ENCODE data around the gene YPEL4. TPM values are rescaled to one million over a fixed set of nuclear protein-coding genes. Genes with fewer than 3 reads are reported as not detected.

The YPEL4 gene
- total RNA-seq, 1 donor from 2014 or later, result 0.09 TPM

DNA sequence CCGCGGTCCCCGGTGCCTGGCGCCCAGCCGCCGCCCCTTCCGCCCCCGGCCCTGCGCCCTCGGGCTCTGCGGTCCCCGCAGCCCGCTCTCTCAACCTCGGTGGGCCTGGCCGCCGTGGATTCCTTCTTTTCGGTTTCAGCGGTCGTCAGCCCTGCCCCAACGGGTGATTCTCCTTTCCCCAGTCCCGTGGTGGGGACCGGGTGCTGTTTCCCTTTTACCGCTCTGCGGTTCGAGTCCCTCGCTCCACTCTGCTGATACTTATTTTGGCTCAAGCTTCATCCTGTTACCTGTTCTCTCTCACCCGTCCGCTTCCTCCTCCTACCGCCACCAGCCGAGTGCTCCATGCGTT lies 18.7 kb upstream of the YPEL4 start:
- Mint-ChIP-seq H3K27me3 (ENCODE audit: low read depth, unreplicated experiment) (no peaks in the 10 kb centered on the region), H3K4me1 (ENCODE audit: low read depth, unreplicated experiment) (peaks cover 16% of the 10 kb centered on the region), H3K36me3 (ENCODE audit: low read depth, unreplicated experiment) (peaks cover 7% of the 10 kb centered on the region), H3K4me3 (ENCODE audit: unreplicated experiment) (peak overlapping the region; percentile 97), H3K9me3 (ENCODE audit: unreplicated experiment) (no peaks in the 10 kb centered on the region), H3K27ac (ENCODE audit: unreplicated experiment) (peak overlapping the region; percentile 97)
- H3K9ac ChIP-seq (ENCODE audit: low read length), result peak overlapping the region; percentile 98
- peak overlapping the region; percentile 97 for H3K4me2 ChIP-seq (ENCODE audit: low read length)
- DNase-seq (ENCODE audit: low read depth), result no peak
- H3K4me3 ChIP-seq (ENCODE audit: insufficient read depth, low read depth, low read length), result peak overlapping the region; percentile 93
- peaks cover 10% of the 10 kb centered on the region for H3K4me1 ChIP-seq (ENCODE audit: insufficient read depth, low read length)
- peaks cover 41% of the 10 kb centered on the region for H4K20me1 ChIP-seq (ENCODE audit: insufficient read depth, low read length)
- peaks cover 15% of the 10 kb centered on the region for H3K36me3 ChIP-seq (ENCODE audit: insufficient read depth, low read length)
- H3K79me2 ChIP-seq (ENCODE audit: insufficient read depth, low read length), result peaks cover 54% of the 10 kb centered on the region
- TF ChIP-seq, protein P1, sequence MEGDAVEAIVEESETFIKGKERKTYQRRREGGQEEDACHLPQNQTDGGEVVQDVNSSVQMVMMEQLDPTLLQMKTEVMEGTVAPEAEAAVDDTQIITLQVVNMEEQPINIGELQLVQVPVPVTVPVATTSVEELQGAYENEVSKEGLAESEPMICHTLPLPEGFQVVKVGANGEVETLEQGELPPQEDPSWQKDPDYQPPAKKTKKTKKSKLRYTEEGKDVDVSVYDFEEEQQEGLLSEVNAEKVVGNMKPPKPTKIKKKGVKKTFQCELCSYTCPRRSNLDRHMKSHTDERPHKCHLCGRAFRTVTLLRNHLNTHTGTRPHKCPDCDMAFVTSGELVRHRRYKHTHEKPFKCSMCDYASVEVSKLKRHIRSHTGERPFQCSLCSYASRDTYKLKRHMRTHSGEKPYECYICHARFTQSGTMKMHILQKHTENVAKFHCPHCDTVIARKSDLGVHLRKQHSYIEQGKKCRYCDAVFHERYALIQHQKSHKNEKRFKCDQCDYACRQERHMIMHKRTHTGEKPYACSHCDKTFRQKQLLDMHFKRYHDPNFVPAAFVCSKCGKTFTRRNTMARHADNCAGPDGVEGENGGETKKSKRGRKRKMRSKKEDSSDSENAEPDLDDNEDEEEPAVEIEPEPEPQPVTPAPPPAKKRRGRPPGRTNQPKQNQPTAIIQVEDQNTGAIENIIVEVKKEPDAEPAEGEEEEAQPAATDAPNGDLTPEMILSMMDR (IDR thresholded peaks at IDR 0.05; ENCODE audit: insufficient read depth, low read depth, low read length), result no peak
- TF ChIP-seq EZH2 (IDR thresholded peaks at IDR 0.05; ENCODE audit: insufficient read depth, low read length), result no peak
- no peaks in the 10 kb centered on the region for H3K27me3 ChIP-seq (ENCODE audit: insufficient read depth, low read length)
- peak overlapping the region; percentile 93 for H2AFZ ChIP-seq (ENCODE audit: low read depth, low read length)
- no peaks in the 10 kb centered on the region for H3K9me3 ChIP-seq (ENCODE audit: insufficient read depth, low read depth, low read length)
- peak overlapping the region; percentile 100 for H3K27ac ChIP-seq (ENCODE audit: low read depth, low read length)
- no peak for FAIRE-seq

- peak within 1 kb of the TSS; percentile 93 for H3K4me3 ChIP-seq (ENCODE audit: insufficient read depth, low read depth, low read length)
- no peaks in the 10 kb centered on the region for H3K27me3 Mint-ChIP-seq (ENCODE audit: low read depth, unreplicated experiment)
- H3K27ac ChIP-seq (ENCODE audit: low read depth, low read length), result peak within 1 kb of the TSS; percentile 100
- H3K9me3 Mint-ChIP-seq (ENCODE audit: unreplicated experiment), result no peaks in the 10 kb centered on the region
- H2AFZ ChIP-seq (ENCODE audit: low read depth, low read length), result peak within 1 kb of the TSS; percentile 93
- H3K9me3 ChIP-seq (ENCODE audit: insufficient read depth, low read depth, low read length), result no peaks in the 10 kb centered on the region
- H3K27me3 ChIP-seq (ENCODE audit: insufficient read depth, low read length), result no peaks in the 10 kb centered on the region
- H4K20me1 ChIP-seq (ENCODE audit: insufficient read depth, low read length), result peaks cover 36% of the 10 kb centered on the region
- peak within 1 kb of the TSS; percentile 97 for H3K4me3 Mint-ChIP-seq (ENCODE audit: unreplicated experiment)
- TF ChIP-seq, protein P1 (IDR thresholded peaks at IDR 0.05; ENCODE audit: insufficient read depth, low read depth, low read length), result peak; percentile 16
- TF ChIP-seq EZH2 (IDR thresholded peaks at IDR 0.05; ENCODE audit: insufficient read depth, low read length), result no peak
- FAIRE-seq (no peak), DNase-seq (ENCODE audit: low read depth) (peak; percentile 99)
- peaks cover 10% of the 10 kb centered on the region for H3K4me1 ChIP-seq (ENCODE audit: insufficient read depth, low read length)
- peaks cover 10% of the 10 kb centered on the region for H3K36me3 ChIP-seq (ENCODE audit: insufficient read depth, low read length)
- H3K4me1 Mint-ChIP-seq (ENCODE audit: low read depth, unreplicated experiment), result peaks cover 15% of the 10 kb centered on the region
- peaks cover 49% of the 10 kb centered on the region for H3K79me2 ChIP-seq (ENCODE audit: insufficient read depth, low read length)
- H3K4me2 ChIP-seq (ENCODE audit: low read length), result peak within 1 kb of the TSS; percentile 97
- H3K36me3 Mint-ChIP-seq (ENCODE audit: low read depth, unreplicated experiment), result peaks cover 3% of the 10 kb centered on the region
- peak within 1 kb of the TSS; percentile 99 for H3K27ac Mint-ChIP-seq (ENCODE audit: unreplicated experiment)
- H3K9ac ChIP-seq (ENCODE audit: low read length), result peak within 1 kb of the TSS; percentile 98
These were observed 18.2 kb upstream of the YPEL4 start, which contains the start of gene ZDHHC5 for GRCh38 chr11:57667736-57668433. Gene ZDHHC5 (plus strand): TSS chr11:57668114. CDS start chr11:57673091, 4,977 bp downstream.
